Ascending aorta (tissue), 2 donors: Measurements from ENCODE around the gene USP2. TPM values are rescaled to one million over a fixed set of nuclear protein-coding genes. Genes with fewer than 3 reads are reported as not detected.

Experiments
- DNase-seq, 2 donors: peaks; one replicate each; pipeline ENCODE4 v3.0.0-alpha.2; 2019; ENCODE audit warnings: low spot score in 2 of 2
- H3K27ac ChIP-seq, 2 donors: fragments of 200-600 bp; sonication (generic); one replicate each; pipeline ENCODE4 v1.5.1; 2016 to 2017; ENCODE audit warnings: mild to moderate bottlenecking in 1 of 2
- H3K27me3 ChIP-seq: fragments of 200-600 bp; sonication (generic); one replicate; pipeline ENCODE4 v1.5.1; 2017
- H3K36me3 ChIP-seq, 2 donors: fragments of 200-600 bp; sonication (generic); one replicate each; pipeline ENCODE4 v1.5.1; 2016
- H3K4me1 ChIP-seq, 2 donors: fragments of 200-600 bp; sonication (generic); one replicate each; pipeline ENCODE4 v1.5.1; 2016 to 2017; ENCODE audit warnings: mild to moderate bottlenecking in 1 of 2
- H3K4me3 ChIP-seq, 2 donors: fragments of 200-600 bp; sonication (generic); one replicate each; pipeline ENCODE4 v1.5.1; 2016 to 2017; ENCODE audit warnings: mild to moderate bottlenecking in 1 of 2
- H3K9me3 ChIP-seq, 2 donors: fragments of 200-600 bp; sonication (generic); one replicate each; pipeline ENCODE4 v1.5.1; 2016
- CTCF ChIP-seq, 3 experiments: fragments of 200-600 bp in 2 of 3; fragments of 450-650 bp in 1 of 3; sonication (generic) in 2 of 3; IDR thresholded peaks; one replicate each; pipeline ENCODE4 v1.5.1; 2016 to 2019; ENCODE audit warnings: antibody characterized with exemption in 3 of 3, mild to moderate bottlenecking in 1 of 3, moderate library complexity in 1 of 3
- intact Hi-C: fragments of 100-400 bp; cut with DNase I; formaldehyde crosslinking; loops from one replicate; pipeline ENCODE4 v1.15.1; 2023
- total RNA-seq: library from RNA; depleted of rRNA; stranded (reverse); fragments of >200 nt; gene quantifications from one replicate; pipeline ENCODE4 v1.1.0, GENCODE V29; 2016

Gene USP2
- total RNA-seq, 1 donor from 2014 or later, result not detected

- Histone ChIP-seq H3K9me3 (no peaks in the 10 kb centered on the region), H3K36me3 (no peaks in the 10 kb centered on the region), H3K4me3 (no peak overlapping the region), H3K4me1 (peaks cover 3 to 10% of the 10 kb centered on the region in 2 donors), H3K27ac (no peak overlapping the region), H3K27me3 (no peaks in the 10 kb centered on the region)
- intact Hi-C loops, result loop anchor here (5.0 kb wide), 1 partner anchor 38 kb away; the partner anchor contains the start of gene USP2
- DNase-seq, result no peak
- TF ChIP-seq CTCF (IDR thresholded peaks at IDR 0.05), result no peak
Measured at GRCh38 chr11:119344291-119345010, 37.0 kb downstream of the USP2 start.

GRCh38 chr11:119343726-119344125 lies 37.8 kb downstream of the USP2 start:
- Histone ChIP-seq H3K4me3 (no peak overlapping the region), H3K36me3 (no peaks in the 10 kb centered on the region), H3K27ac (no peak overlapping the region), H3K4me1 (peaks cover 3 to 17% of the 10 kb centered on the region in 2 donors), H3K27me3 (no peaks in the 10 kb centered on the region), H3K9me3 (no peaks in the 10 kb centered on the region)
- no peak for DNase-seq
- TF ChIP-seq CTCF (IDR thresholded peaks at IDR 0.05), result no peak
- intact Hi-C loops, result loop anchor here (5.0 kb wide), 1 partner anchor 39 kb away; the partner anchor contains the start of gene USP2

GRCh38 chr11:119342362-119343130 lies 38.9 kb downstream of the USP2 start:
- Histone ChIP-seq H3K4me3 (no peak overlapping the region), H3K36me3 (no peaks in the 10 kb centered on the region), H3K4me1 (peaks cover 3 to 25% of the 10 kb centered on the region in 2 donors), H3K27me3 (no peaks in the 10 kb centered on the region), H3K27ac (no peak overlapping the region), H3K9me3 (no peaks in the 10 kb centered on the region)
- no peak for DNase-seq
- intact Hi-C loops, result loop anchor here (5.0 kb wide), 1 partner anchor 40 kb away; the partner anchor contains the start of gene USP2
- no peak for TF ChIP-seq CTCF (IDR thresholded peaks at IDR 0.05)

- TF ChIP-seq CTCF (IDR thresholded peaks at IDR 0.05), result no peak
- Histone ChIP-seq H3K4me3 (no peak overlapping the region), H3K4me1 (peaks cover 3 to 26% of the 10 kb centered on the region in 2 donors), H3K36me3 (peaks cover 0 to under 1% of the 10 kb centered on the region in 2 donors), H3K27me3 (no peaks in the 10 kb centered on the region), H3K27ac (no peak overlapping the region), H3K9me3 (no peaks in the 10 kb centered on the region)
- no peak for DNase-seq
- intact Hi-C loops, result loop anchor here (5.0 kb wide), 1 partner anchor 40 kb away; the partner anchor contains the start of gene USP2
Measured at GRCh38 chr11:119342023-119342300, 39.5 kb downstream of the USP2 start.

GRCh38 chr11:119341222-119342022 lies 40.1 kb downstream of the USP2 start:
- no peaks in the 10 kb centered on the region for H3K27me3 ChIP-seq
- H3K36me3 ChIP-seq, result peaks cover 0 to 6% of the 10 kb centered on the region in 2 donors
- peak overlapping the region; percentile 88 to 96 for H3K27ac ChIP-seq
- peak overlapping the region; percentile 66 to 94 for H3K4me3 ChIP-seq
- TF ChIP-seq CTCF (IDR thresholded peaks at IDR 0.05), result no peak
- H3K4me1 ChIP-seq, result peaks cover 3 to 26% of the 10 kb centered on the region in 2 donors
- intact Hi-C loops, result loop anchor here (5.0 kb wide), 1 partner anchor 41 kb away; the partner anchor contains the start of gene USP2
- no peaks in the 10 kb centered on the region for H3K9me3 ChIP-seq
- DNase-seq, result no peak
